ENCODE data around the gene ICE1. TPM values are rescaled to one million over a fixed set of nuclear protein-coding genes. Genes with fewer than 3 reads are reported as not detected.

ICE1 gene
- total RNA-seq, 1 donor from 2014 or later = 13.5 TPM

DNA sequence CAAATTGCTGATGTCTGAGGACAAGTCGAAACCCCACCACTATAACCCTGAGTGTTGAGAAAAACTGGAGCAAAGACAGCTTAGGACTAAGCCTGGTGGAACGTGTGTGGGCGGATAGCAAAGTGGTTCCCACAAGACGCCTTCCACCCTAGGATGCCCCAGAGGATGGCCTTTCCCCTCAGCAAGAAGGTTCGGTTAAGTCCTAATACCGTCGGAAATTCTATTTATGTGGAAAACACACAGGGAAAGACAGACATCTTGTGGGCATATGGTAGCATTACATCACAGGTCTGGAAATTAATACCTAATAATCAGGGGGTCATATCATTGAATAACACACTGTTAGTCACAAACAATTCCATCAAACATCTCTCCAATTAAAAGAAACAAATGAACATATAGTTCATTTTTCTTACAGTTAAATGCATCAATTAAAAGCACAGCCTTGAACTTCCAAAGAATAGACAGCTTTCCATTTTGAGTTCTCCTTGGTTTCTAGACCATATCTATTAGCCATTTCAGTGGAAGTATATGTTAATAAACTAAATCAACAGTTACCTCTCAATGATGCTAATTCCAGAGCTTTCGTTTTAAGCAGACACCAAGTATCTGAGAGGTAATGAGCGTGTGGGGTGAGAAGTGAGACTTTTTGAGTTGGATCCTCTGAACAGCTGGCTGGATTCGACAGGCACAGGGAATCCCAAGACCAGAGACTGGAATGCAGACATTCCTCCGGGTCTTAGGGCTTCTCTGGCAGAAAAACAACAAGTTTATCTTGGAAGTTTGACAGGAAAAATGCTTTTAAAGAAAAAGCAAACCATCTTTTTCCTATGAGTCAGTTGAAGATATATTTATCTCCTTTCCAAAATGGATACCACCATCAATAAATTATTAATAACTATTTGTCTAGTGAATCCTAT lies 2.9 kb upstream of the ICE1 start:
- Histone ChIP-seq H3K36me3 (no peaks in the 10 kb centered on the region), H3K4me1 (peaks cover 15 to 19% of the 10 kb centered on the region in 2 donors), H3K4me3 (no peak overlapping the region), H3K9me3 (no peaks in the 10 kb centered on the region), H3K27me3 (no peaks in the 10 kb centered on the region), H3K27ac (no peak overlapping the region)
- TF ChIP-seq, protein P1, sequence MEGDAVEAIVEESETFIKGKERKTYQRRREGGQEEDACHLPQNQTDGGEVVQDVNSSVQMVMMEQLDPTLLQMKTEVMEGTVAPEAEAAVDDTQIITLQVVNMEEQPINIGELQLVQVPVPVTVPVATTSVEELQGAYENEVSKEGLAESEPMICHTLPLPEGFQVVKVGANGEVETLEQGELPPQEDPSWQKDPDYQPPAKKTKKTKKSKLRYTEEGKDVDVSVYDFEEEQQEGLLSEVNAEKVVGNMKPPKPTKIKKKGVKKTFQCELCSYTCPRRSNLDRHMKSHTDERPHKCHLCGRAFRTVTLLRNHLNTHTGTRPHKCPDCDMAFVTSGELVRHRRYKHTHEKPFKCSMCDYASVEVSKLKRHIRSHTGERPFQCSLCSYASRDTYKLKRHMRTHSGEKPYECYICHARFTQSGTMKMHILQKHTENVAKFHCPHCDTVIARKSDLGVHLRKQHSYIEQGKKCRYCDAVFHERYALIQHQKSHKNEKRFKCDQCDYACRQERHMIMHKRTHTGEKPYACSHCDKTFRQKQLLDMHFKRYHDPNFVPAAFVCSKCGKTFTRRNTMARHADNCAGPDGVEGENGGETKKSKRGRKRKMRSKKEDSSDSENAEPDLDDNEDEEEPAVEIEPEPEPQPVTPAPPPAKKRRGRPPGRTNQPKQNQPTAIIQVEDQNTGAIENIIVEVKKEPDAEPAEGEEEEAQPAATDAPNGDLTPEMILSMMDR (IDR thresholded peaks at IDR 0.05) = peak; percentile 50 to 79 (median 62)
- intact Hi-C loops (cut with DNase I) = loop anchor here (1.0 to 10.0 kb wide), 5 partner anchors 153 to 1313 kb away; no protein-coding TSS in a partner anchor
- DNase-seq (ENCODE audit: low spot score in 2 of 2) = no peak

DNA sequence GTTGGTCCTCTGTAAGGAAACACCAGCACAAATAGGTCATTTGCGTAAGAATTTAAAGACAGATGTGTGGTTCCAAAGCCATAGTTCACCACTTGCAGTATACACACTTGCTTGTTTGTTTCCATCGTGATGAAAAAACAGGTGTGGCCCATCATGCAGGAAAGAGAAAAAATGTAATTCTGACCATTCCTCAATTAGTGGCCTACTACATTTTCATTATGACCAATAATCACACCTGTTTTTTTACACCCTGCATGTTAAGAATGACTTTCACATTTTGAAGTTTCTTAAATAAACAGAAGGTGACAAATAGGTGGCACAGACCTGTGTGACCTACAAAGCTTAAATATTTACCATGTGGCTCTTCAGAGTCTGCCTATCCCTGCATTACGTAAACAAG lies 2.2 kb upstream of the ICE1 start:
- H3K9me3 ChIP-seq = no peaks in the 10 kb centered on the region
- no peak for DNase-seq (ENCODE audit: low spot score in 2 of 2)
- H3K27me3 ChIP-seq = no peaks in the 10 kb centered on the region
- H3K4me1 ChIP-seq = peaks cover 15 to 25% of the 10 kb centered on the region in 2 donors
- no peaks in the 10 kb centered on the region for H3K36me3 ChIP-seq
- H3K27ac ChIP-seq = no peak overlapping the region
- intact Hi-C loops (cut with DNase I) = loop anchor here (5.0 to 10.0 kb wide), 3 partner anchors 152 to 1312 kb away; no protein-coding TSS in a partner anchor
- H3K4me3 ChIP-seq = no peak overlapping the region
- TF ChIP-seq, protein P1 (IDR thresholded peaks at IDR 0.05) = no peak

DNA sequence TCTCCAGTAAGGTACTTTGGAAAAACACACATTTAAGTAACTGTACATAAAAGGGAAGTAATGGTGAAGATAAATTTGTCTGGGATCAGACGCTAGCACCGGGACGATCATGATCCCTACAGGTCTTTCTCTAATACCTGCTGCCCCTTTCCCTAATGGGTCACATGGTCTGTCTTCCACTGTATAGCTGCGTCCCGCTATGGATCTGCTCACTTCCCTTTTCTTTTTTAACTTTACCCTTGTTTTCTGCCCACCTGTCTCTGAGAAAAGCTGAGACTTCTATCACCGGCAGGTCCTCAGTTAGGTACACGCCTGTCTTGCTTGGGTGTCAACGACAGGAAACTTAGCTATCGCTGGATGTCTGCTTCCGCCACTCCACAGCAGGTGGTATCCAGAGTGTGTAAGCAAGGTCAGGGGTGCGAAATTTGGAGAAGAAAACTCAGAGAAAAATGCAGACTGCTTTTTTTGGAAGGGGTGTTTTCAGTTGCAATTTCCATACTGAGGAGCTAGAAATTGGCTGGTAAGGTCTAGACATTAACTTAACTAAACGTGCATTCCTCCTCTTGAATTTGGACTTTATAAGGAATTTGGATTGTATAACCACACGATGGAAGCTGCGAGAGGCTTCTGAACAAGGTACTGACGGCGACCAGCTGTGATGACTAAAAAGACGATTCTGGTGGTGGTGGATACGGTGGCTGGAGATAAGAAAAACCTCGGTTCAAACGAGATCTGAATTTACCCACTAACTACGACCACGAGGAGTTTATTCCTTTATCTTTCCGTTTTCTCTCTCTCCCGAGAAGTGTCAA lies 1.1 kb upstream of the ICE1 start:
- TF ChIP-seq, protein P1 (IDR thresholded peaks at IDR 0.05) = no peak
- peak overlapping the region; percentile 84 to 99 for H3K4me3 ChIP-seq
- peak overlapping the region; percentile 94 to 95 for H3K27ac ChIP-seq
- no peak for DNase-seq (ENCODE audit: low spot score in 2 of 2)
- H3K9me3 ChIP-seq = no peaks in the 10 kb centered on the region
- H3K36me3 ChIP-seq = no peaks in the 10 kb centered on the region
- H3K27me3 ChIP-seq = no peaks in the 10 kb centered on the region
- intact Hi-C loops (cut with DNase I) = loop anchor here (5.0 to 10.0 kb wide), 3 partner anchors 151 to 1311 kb away; no protein-coding TSS in a partner anchor
- peaks cover 15 to 27% of the 10 kb centered on the region in 2 donors for H3K4me1 ChIP-seq

DNA sequence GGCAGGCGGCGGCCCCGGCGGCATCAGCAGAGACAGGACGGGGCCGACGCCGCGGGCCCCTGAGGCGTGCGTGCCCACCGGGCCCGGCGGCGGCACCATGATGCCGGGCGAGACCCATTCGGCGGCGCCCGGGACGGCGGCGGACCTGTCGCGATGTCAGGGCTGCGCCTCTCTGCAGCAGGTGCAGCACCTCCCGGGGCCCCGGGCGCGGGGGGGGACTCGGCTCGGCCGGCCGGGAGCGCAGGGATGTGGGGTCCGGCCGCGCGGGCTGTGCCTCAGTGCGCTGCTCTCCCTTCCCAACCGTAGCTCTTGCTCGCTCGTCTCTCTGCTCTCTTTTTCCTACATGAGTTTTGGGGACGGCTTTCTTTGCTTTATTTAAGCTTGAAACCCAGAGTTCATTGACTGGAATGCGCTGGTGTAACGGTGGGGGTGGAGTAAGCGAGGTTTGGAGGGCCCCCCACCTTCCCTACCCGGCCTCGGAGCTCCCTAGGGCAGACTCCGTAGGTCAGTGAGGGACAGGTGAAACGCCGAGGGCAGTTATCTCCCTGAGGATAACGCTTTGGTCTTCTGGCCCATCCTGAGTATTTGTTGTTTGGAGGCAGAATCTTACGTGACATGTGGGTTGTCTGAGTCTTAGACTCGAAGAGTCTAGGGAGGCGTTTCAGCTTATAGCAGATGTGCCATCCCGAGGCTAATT lies 490 bp downstream of the ICE1 start:
- TF ChIP-seq, protein P1 (IDR thresholded peaks at IDR 0.05) = no peak
- H3K27me3 ChIP-seq = no peaks in the 10 kb centered on the region
- H3K4me1 ChIP-seq = peaks cover 15 to 27% of the 10 kb centered on the region in 2 donors
- no peaks in the 10 kb centered on the region for H3K9me3 ChIP-seq
- intact Hi-C loops (cut with DNase I) = loop anchor here (1.0 to 10.0 kb wide), 7 partner anchors 9 to 1309 kb away; partner anchors contain the start of genes MED10, NSUN2, SRD5A1 and TENT4A
- no peaks in the 10 kb centered on the region for H3K36me3 ChIP-seq
- H3K27ac ChIP-seq = peak overlapping the region; percentile 94 to 95
- H3K4me3 ChIP-seq = peak overlapping the region; percentile 84 to 99
- no peak for DNase-seq (ENCODE audit: low spot score in 2 of 2)

DNA sequence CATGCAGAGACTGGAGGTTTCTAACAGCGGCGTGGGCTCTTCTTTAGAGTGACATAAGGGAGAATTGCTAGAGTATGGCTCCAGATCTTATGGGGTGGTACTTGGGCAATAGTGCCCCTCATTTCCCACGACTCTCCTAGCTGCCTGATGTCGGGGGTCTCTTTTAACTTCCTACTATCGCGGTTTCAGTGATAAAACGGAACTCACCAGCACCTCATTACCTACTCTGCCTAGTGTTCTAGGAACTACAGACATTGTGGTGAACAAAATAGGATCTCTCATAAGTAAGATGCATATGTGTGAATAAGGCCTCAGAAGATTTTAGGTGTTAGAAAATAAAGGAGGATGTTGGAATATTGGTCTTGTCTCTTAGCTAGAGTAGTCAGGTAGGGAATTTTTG lies 1.1 kb downstream of the ICE1 start:
- Histone ChIP-seq H3K27ac (peak overlapping the region; percentile 94 to 95), H3K9me3 (no peaks in the 10 kb centered on the region), H3K4me1 (peaks cover 15 to 27% of the 10 kb centered on the region in 2 donors), H3K36me3 (no peaks in the 10 kb centered on the region), H3K4me3 (peak overlapping the region; percentile 84 to 99), H3K27me3 (no peaks in the 10 kb centered on the region)
- TF ChIP-seq, protein P1 (IDR thresholded peaks at IDR 0.05) = no peak
- no peak for DNase-seq (ENCODE audit: low spot score in 2 of 2)
- intact Hi-C loops (cut with DNase I) = loop anchor here (2.0 to 10.0 kb wide), 6 partner anchors 149 to 1309 kb away; partner anchors contain the start of genes MED10, NSUN2, SRD5A1 and TENT4A
